GM12801 (cell line): Measurements from ENCODE around the gene NEDD4L.

Source experiments
- CTCF ChIP-seq: IDR thresholded peaks from one replicate; pipeline ENCODE4 v1.5.1; 2011; ENCODE audit warnings: control low read depth; ENCODE audit not compliant: insufficient read length; ENCODE audit errors: extremely low read depth

The NEDD4L gene

GRCh38 chr18:58355243-58355642, 311.2 kb downstream of the NEDD4L start:
- TF ChIP-seq CTCF: no peak

GRCh38 chr18:58359218-58359617, 315.2 kb downstream of the NEDD4L start:
- TF ChIP-seq CTCF: no peak

- TF ChIP-seq CTCF: no peak
Observed at GRCh38 chr18:58359620-58360019, 315.6 kb downstream of the NEDD4L start.

GRCh38 chr18:58360324-58360723, 316.3 kb downstream of the NEDD4L start:
- TF ChIP-seq CTCF: no peak

GRCh38 chr18:58361212-58361611, 317.2 kb downstream of the NEDD4L start:
- no peak for TF ChIP-seq CTCF

- TF ChIP-seq CTCF: no peak
Observed at GRCh38 chr18:58362027-58362575, 318.1 kb downstream of the NEDD4L start.

- no peak for TF ChIP-seq CTCF
Observed at GRCh38 chr18:58362829-58363271, 318.8 kb downstream of the NEDD4L start.
